Ascending aorta (tissue), 2 donors: ENCODE results near the gene UGDH. TPM values are rescaled to one million over a fixed set of nuclear protein-coding genes. Genes with fewer than 3 reads are reported as not detected.

Source experiments
- DNase-seq, 2 donors: peaks; one replicate each; pipeline ENCODE4 v3.0.0-alpha.2; 2019; ENCODE audit warnings: low spot score in 2 of 2
- H3K27ac ChIP-seq, 2 donors: fragments of 200-600 bp; sonication (generic); one replicate each; pipeline ENCODE4 v1.5.1; 2016 to 2017; ENCODE audit warnings: mild to moderate bottlenecking in 1 of 2
- H3K27me3 ChIP-seq: fragments of 200-600 bp; sonication (generic); one replicate; pipeline ENCODE4 v1.5.1; 2017
- H3K36me3 ChIP-seq, 2 donors: fragments of 200-600 bp; sonication (generic); one replicate each; pipeline ENCODE4 v1.5.1; 2016
- H3K4me1 ChIP-seq, 2 donors: fragments of 200-600 bp; sonication (generic); one replicate each; pipeline ENCODE4 v1.5.1; 2016 to 2017; ENCODE audit warnings: mild to moderate bottlenecking in 1 of 2
- H3K4me3 ChIP-seq, 2 donors: fragments of 200-600 bp; sonication (generic); one replicate each; pipeline ENCODE4 v1.5.1; 2016 to 2017; ENCODE audit warnings: mild to moderate bottlenecking in 1 of 2
- H3K9me3 ChIP-seq, 2 donors: fragments of 200-600 bp; sonication (generic); one replicate each; pipeline ENCODE4 v1.5.1; 2016
- CTCF ChIP-seq, 3 experiments: fragments of 200-600 bp in 2 of 3; fragments of 450-650 bp in 1 of 3; sonication (generic) in 2 of 3; IDR thresholded peaks; one replicate each; pipeline ENCODE4 v1.5.1; 2016 to 2019; ENCODE audit warnings: antibody characterized with exemption in 3 of 3, mild to moderate bottlenecking in 1 of 3, moderate library complexity in 1 of 3
- intact Hi-C: fragments of 100-400 bp; cut with DNase I; formaldehyde crosslinking; loops from one replicate; pipeline ENCODE4 v1.15.1; 2023
- total RNA-seq: library from RNA; depleted of rRNA; stranded (reverse); fragments of >200 nt; gene quantifications from one replicate; pipeline ENCODE4 v1.1.0, GENCODE V29; 2016

Gene UGDH
- total RNA-seq, 1 donor from 2014 or later: 81.1 TPM

DNA sequence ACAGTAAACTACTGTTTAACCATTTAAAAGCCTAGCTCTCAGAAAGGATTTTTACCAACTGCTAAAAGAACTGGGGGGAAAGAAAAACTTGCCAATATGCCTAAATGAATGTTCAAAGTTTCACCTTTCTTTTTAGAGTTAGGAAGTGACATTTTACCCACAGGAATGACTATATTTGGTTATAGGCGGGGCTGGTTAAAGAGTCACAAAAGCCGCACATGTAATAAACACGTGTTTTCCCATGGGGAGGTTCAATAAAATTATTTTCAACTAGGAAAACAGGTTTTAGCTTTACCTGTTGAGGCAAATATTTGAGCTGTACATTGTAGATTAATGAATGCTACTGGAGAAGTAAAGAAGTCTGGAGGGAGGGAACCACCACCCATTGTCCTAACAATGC, 41.6 kb upstream of the UGDH start:
- intact Hi-C loops: no loop called here
- no peak overlapping the region for H3K27ac ChIP-seq
- no peak for TF ChIP-seq CTCF (IDR thresholded peaks at IDR 0.05)
- peaks cover 4 to 34% of the 10 kb centered on the region in 2 donors for H3K36me3 ChIP-seq
- no peak overlapping the region for H3K4me3 ChIP-seq
- DNase-seq: no peak
- no peaks in the 10 kb centered on the region for H3K4me1 ChIP-seq
- H3K9me3 ChIP-seq: no peaks in the 10 kb centered on the region
- H3K27me3 ChIP-seq: no peaks in the 10 kb centered on the region

- no peak for TF ChIP-seq CTCF (IDR thresholded peaks at IDR 0.05)
- intact Hi-C loops: no loop called here
- peak overlapping the region in 1 of 2 donors; percentile 39 for H3K27ac ChIP-seq
Measured at GRCh38 chr4:39565878-39566600, 38.8 kb upstream of the UGDH start.

DNA sequence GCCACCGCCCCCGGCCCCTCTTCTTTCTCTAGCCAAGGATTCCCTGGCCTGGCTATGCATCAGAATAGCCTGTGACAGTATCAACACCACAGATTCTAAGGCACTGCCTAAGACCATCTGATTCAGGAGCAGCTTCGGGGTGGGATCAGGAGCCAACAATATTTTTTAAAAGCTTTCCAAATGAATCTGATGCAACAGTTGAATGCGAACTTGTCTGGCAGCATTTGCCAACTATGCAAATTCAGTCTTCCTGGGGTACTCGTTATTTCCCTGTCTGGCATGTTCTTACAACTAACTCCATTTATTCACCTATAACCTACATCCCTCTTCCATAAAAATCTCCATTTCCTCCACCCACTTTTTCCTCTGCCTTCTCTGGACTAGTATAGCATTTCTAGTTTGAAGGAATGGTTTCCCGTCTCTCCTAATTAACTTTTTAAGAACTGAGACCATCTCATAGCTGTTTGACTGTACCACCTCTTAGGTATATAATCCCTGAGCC, 36.2 kb upstream of the UGDH start:
- TF ChIP-seq CTCF (IDR thresholded peaks at IDR 0.05): no peak
- Histone ChIP-seq H3K36me3 (peaks cover 0 to 16% of the 10 kb centered on the region in 2 donors), H3K9me3 (no peaks in the 10 kb centered on the region), H3K4me3 (no peak overlapping the region), H3K27ac (no peak overlapping the region), H3K4me1 (no peaks in the 10 kb centered on the region), H3K27me3 (no peaks in the 10 kb centered on the region)
- no peak for DNase-seq
- intact Hi-C loops: no loop called here

More at GRCh38 chr4:39565878-39566600, 38.8 kb upstream of the UGDH start:
- Histone ChIP-seq H3K27me3 (no peaks in the 10 kb centered on the region), H3K4me1 (no peaks in the 10 kb centered on the region), H3K9me3 (no peaks in the 10 kb centered on the region), H3K4me3 (no peak overlapping the region), H3K36me3 (peaks cover 4 to 25% of the 10 kb centered on the region in 2 donors)
- no peak for DNase-seq

DNA sequence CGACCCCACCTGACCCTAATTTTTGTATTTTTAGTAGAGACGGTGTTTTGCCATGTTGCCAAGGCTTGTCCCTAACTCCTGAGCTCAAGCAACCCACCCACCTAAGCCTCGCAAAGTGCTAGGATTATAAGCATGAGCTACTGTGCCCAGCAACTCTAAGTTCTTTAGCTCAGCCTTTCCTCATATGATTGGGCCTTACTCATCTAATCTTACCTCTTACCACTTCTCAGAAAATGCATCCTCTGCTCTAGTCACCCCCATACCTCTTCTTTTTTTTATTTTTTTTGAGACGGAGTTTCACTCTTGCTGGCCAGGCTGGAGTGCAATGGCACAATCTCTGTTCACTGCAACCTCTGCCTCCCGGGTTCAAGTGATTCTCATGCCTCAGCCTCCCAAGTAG, 35.6 kb upstream of the UGDH start:
- H3K4me1 ChIP-seq: no peaks in the 10 kb centered on the region

DNA sequence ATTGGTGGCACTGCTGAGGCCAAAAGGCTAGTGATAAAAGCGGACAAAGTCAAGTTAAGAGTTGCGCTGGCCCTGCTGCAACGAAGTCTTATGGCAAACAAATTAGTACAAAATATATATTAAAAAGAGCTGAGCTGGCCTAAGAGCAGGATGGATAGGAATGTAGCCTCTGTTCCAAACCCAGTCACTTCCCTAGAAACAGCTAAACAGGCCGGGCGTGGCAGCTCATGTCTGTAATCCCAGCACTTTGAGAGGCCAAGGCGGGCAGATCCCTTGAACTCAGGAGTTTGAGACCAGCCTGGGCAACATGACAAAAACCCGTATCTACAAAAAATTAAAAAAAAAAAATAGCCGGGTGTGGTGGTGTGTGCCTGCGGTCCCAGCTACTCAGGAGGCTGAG, 32.4 kb upstream of the UGDH start:
- Histone ChIP-seq H3K27me3 (no peaks in the 10 kb centered on the region), H3K27ac (no peak overlapping the region), H3K4me3 (no peak overlapping the region), H3K9me3 (no peaks in the 10 kb centered on the region), H3K36me3 (peaks cover 11 to 24% of the 10 kb centered on the region in 2 donors), H3K4me1 (no peaks in the 10 kb centered on the region)
- intact Hi-C loops: no loop called here
- no peak for DNase-seq
- no peak for TF ChIP-seq CTCF (IDR thresholded peaks at IDR 0.05)

More for the DNA sequence above, 35.6 kb upstream of the UGDH start:
- no peak for DNase-seq
- intact Hi-C loops: no loop called here
- TF ChIP-seq CTCF (IDR thresholded peaks at IDR 0.05): no peak
- Histone ChIP-seq H3K4me3 (no peak overlapping the region), H3K36me3 (peaks cover 0 to 16% of the 10 kb centered on the region in 2 donors), H3K27me3 (no peaks in the 10 kb centered on the region), H3K9me3 (no peaks in the 10 kb centered on the region), H3K27ac (no peak overlapping the region)
